ENCODE data around the gene MICALL1.

DNA sequence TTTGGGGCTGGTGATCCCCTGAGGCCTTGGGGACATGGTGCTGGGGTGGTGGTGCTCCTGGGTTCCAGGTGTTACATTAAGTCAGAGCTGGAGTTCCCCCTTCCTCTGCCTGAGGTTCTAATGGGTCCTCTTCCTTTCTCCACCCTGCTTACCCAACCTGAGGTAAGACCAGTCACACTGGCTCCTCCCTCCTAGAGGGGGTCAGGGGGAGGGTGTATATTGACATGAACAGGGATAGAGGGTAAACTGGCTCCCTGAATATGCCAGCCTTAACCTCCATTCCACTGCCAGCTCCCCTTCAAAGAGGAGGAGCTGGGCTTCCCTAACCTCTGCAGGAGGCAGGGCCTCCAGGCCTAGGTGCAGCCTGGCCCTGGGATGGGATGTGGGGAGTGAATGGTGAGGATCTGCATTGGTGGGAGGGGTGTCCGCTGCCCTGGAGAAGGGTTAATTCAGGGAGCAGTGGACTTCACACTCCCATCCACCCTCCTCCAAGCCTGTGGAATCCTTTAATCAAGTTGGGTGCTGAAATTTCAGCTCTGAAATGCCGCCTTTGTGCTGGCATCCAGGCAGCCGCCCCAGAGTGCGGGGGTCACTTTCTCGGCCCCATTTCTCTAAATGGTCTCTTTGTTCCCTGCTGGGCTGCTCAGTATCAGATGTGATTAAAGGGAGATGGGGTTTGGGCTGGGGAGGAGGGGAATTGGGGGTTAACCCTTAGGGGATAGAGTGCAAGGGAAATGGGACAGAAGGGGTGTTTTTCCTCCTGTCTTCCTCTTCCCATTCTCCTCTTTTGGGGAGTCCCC is 62.6 kb downstream of the MICALL1 start:
- TF ChIP-seq, protein P1, sequence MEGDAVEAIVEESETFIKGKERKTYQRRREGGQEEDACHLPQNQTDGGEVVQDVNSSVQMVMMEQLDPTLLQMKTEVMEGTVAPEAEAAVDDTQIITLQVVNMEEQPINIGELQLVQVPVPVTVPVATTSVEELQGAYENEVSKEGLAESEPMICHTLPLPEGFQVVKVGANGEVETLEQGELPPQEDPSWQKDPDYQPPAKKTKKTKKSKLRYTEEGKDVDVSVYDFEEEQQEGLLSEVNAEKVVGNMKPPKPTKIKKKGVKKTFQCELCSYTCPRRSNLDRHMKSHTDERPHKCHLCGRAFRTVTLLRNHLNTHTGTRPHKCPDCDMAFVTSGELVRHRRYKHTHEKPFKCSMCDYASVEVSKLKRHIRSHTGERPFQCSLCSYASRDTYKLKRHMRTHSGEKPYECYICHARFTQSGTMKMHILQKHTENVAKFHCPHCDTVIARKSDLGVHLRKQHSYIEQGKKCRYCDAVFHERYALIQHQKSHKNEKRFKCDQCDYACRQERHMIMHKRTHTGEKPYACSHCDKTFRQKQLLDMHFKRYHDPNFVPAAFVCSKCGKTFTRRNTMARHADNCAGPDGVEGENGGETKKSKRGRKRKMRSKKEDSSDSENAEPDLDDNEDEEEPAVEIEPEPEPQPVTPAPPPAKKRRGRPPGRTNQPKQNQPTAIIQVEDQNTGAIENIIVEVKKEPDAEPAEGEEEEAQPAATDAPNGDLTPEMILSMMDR (IDR thresholded peaks at IDR 0.05; ENCODE audit: insufficient read depth, low read length) = no peak
- TF ChIP-seq GABPA (IDR thresholded peaks at IDR 0.05; ENCODE audit: low read depth) (no peak), REST (IDR thresholded peaks at IDR 0.05; ENCODE audit: insufficient replicate concordance, low read depth) (no peak), SPI1 (IDR thresholded peaks at IDR 0.05; ENCODE audit: borderline replicate concordance, low read depth) (no peak)

Data from HL-60 (cell line).